Panc1 (cell line): Measurements from ENCODE around the gene COL4A2. TPM values are rescaled to one million over a fixed set of nuclear protein-coding genes. Genes with fewer than 3 reads are reported as not detected.

Experiments
- ATAC-seq: fragments of 200-7000 bp; cut with Tn5 transposase; 2 replicates; pipeline ENCODE4 v1.9.1; 2020; ENCODE audit warnings: mild to moderate bottlenecking, moderate library complexity
- BruUV-seq: library from RNA; stranded (reverse); fragments of 400-500 nt; replicated peaks from 2 replicates; lab custom pipeline; 2021; lab: Mats Ljungman, UMichigan
- CTCF ChIA-PET: fragments of 300-600 bp; sonication (Branson Sonifier 250); formaldehyde crosslinking; loops from one replicate; lab custom pipeline; 2022; ENCODE audit warnings: antibody characterized with exemption; lab: Charles Lee
- POLR2A ChIA-PET: fragments of 300-600 bp; sonication (Branson Sonifier 250); formaldehyde crosslinking; loops from one replicate; lab custom pipeline; 2022; ENCODE audit warnings: antibody characterized with exemption; lab: Charles Lee
- DNase-seq: peaks from one replicate; pipeline ENCODE4 v3.0.0-alpha.2; 2010; ENCODE audit warnings: low read depth, low spot score
- H3K27ac ChIP-seq: 2 replicates; pipeline ENCODE4 v1.5.1; 2011; ENCODE audit warnings: mild to moderate bottlenecking, low read length, inconsistent platforms
- H3K27me3 ChIP-seq: fragments of 200-500 bp; sonication (Bioruptor generic); 2 replicates; pipeline ENCODE4 v1.6.0; 2014; ENCODE audit warnings: low read length, inconsistent platforms; ENCODE audit not compliant: control insufficient read depth, insufficient read depth
- H3K36me3 ChIP-seq: fragments of 200-500 bp; sonication (Bioruptor generic); 2 replicates; pipeline ENCODE4 v1.5.1; 2014; ENCODE audit warnings: inconsistent platforms, mild to moderate bottlenecking, low read length, moderate library complexity; ENCODE audit not compliant: control insufficient read depth, insufficient read depth
- H3K4me1 ChIP-seq: 2 replicates; pipeline ENCODE4 v1.5.1; 2011; ENCODE audit warnings: inconsistent platforms, mild to moderate bottlenecking, low read length, moderate library complexity; ENCODE audit not compliant: control insufficient read depth, insufficient read depth
- H3K4me3 ChIP-seq, 2 experiments: 2 replicates each; pipeline ENCODE4 v1.5.1; 2011 to 2012; ENCODE audit warnings: low read depth in 2 of 2, low read length in 2 of 2, mild to moderate bottlenecking in 2 of 2, inconsistent platforms in 1 of 2, moderate library complexity in 1 of 2
- H3K9me3 ChIP-seq: fragments of 200-500 bp; sonication (Bioruptor generic); 2 replicates; pipeline ENCODE4 v1.5.1; 2014; ENCODE audit warnings: low read depth, mild to moderate bottlenecking, inconsistent platforms, low read length, moderate library complexity; ENCODE audit not compliant: control insufficient read depth, insufficient read depth
- POLR2AphosphoS5 ChIP-seq: IDR thresholded peaks from 2 replicates; pipeline ENCODE4 v1.6.1; 2012; ENCODE audit warnings: mild to moderate bottlenecking, low read depth, low read length, moderate library complexity
- SIN3A ChIP-seq: IDR thresholded peaks from 2 replicates; pipeline ENCODE4 v1.6.1; 2012; ENCODE audit warnings: low read depth, mild to moderate bottlenecking, low read length, moderate library complexity, borderline replicate concordance; ENCODE audit not compliant: insufficient read depth
- TCF7L2 ChIP-seq: IDR thresholded peaks from 2 replicates; pipeline ENCODE4 v1.6.1; 2011; ENCODE audit warnings: mild to moderate bottlenecking, low read depth, low read length, inconsistent platforms
- in situ Hi-C: cut with HindIII; loops from 2 replicates; pipeline ENCODE4 v1.10.0; 2016; ENCODE audit warnings: low sequenced_read_pairs, low pct_unique_long_range_greater_than_20kb
- intact Hi-C: fragments of 100-400 bp; cut with micrococcal nuclease; formaldehyde crosslinking; loops from one replicate; pipeline ENCODE4 v1.10.0; 2022; ENCODE audit not compliant: unreplicated experiment
- total RNA-seq: library from RNA; stranded (reverse); gene quantifications from one replicate; pipeline ENCODE4 v1.2.1, GENCODE V29; 2021; ENCODE audit not compliant: unreplicated experiment
- TF ChIP-seq, protein P1 (sequence below), 2 experiments: IDR thresholded peaks; 2 replicates each; pipeline ENCODE4 v1.6.1; 2011 to 2012; ENCODE audit warnings: low read depth in 2 of 2, control low read depth in 1 of 2, low read length in 1 of 2, mild to moderate bottlenecking in 1 of 2, moderate library complexity in 1 of 2; ENCODE audit not compliant: insufficient read depth in 1 of 2
- TF ChIP-seq, protein P2 (sequence below): fragments of 450-650 bp; IDR thresholded peaks from 2 replicates; pipeline ENCODE4 v1.5.1; 2017; ENCODE audit warnings: mild to moderate bottlenecking

Gene COL4A2
- total RNA-seq, 1 experiment from 2014 or later = 3.0 TPM

DNA sequence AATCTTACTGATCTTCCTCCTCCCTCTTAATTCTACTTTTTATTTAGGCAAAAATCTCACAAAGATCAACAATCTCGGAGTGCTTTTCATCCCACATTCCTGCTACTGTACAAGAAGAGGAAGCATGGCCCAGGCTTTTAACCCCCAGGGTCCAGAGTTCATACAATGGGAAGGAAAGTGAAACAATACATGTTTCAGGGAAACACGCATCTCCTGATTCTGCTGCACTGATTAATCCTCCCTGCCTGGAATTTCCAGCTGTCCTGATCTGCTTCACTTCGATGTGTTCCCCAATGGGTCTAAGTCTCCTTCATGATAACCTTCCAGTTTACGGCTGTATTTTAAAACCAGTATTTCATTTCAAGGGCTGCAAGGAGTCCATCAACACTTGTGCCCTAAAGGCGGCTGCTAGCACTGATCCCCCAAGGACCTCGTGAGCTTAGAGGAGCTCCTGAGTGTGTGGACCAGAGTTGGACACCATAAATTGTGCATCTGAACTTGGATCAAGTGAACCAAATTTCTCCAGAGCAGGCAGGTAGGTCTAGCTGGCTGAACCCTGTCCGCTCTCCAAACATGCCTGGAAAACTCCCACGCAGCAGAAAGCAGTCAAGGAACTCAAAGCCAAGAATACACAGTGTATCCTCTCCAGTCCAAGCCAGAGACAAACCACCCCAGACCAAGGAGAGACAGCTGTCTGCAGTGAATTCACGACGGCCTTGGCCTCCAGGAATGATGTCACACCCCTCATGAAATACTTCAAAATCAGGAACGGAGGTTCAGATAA, 44.4 kb upstream of the COL4A2 start:
- Histone ChIP-seq H3K36me3 (no peaks in the 10 kb centered on the region), H3K27ac (no peak overlapping the region), H3K4me3 (no peak overlapping the region), H3K27me3 (no peaks in the 10 kb centered on the region; the same call in 1 of the 2 replicates), H3K4me1 (no peaks in the 10 kb centered on the region), H3K9me3 (no peaks in the 10 kb centered on the region)
- intact Hi-C loops (no loop called here), in situ Hi-C loops (no loop called here)
- ChIA-PET CTCF (no interaction called here), POLR2A (no interaction called here)
- DNase-seq (no peak), ATAC-seq (no peak)
- no peak for TF ChIP-seq TCF7L2
- BruUV-seq = no TSS peak

DNA sequence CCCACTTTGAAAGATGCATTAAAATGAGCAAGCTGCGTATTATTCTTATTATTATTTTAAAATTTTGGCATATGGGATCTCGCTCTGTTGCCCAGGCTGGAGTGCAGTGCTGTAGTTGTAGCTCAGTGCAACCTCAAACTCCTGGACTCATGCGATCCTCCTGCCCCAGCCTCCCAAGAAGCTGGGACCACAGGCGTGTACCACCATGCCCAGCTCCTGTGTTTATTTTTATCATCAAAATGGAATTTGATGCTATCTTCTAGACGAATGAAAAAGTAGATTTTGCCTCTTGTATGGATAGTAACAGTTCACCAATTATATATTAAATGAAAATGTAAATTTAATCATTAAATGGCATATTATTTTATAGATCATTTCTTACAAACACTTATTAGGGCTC, 43.7 kb upstream of the COL4A2 start:
- Histone ChIP-seq H3K27ac (no peak overlapping the region), H3K4me1 (no peaks in the 10 kb centered on the region), H3K27me3 (no peaks in the 10 kb centered on the region; the same call in 1 of the 2 replicates), H3K36me3 (no peaks in the 10 kb centered on the region), H3K4me3 (no peak overlapping the region), H3K9me3 (no peaks in the 10 kb centered on the region)
- BruUV-seq = no TSS peak
- ATAC-seq = no peak
- no peak for DNase-seq
- intact Hi-C loops = no loop called here
- in situ Hi-C loops = no loop called here
- ChIA-PET POLR2A (no interaction called here), CTCF (no interaction called here)
- TF ChIP-seq POLR2AphosphoS5 = no peak
- TF ChIP-seq SIN3A = no peak
- TF ChIP-seq, protein P1, sequence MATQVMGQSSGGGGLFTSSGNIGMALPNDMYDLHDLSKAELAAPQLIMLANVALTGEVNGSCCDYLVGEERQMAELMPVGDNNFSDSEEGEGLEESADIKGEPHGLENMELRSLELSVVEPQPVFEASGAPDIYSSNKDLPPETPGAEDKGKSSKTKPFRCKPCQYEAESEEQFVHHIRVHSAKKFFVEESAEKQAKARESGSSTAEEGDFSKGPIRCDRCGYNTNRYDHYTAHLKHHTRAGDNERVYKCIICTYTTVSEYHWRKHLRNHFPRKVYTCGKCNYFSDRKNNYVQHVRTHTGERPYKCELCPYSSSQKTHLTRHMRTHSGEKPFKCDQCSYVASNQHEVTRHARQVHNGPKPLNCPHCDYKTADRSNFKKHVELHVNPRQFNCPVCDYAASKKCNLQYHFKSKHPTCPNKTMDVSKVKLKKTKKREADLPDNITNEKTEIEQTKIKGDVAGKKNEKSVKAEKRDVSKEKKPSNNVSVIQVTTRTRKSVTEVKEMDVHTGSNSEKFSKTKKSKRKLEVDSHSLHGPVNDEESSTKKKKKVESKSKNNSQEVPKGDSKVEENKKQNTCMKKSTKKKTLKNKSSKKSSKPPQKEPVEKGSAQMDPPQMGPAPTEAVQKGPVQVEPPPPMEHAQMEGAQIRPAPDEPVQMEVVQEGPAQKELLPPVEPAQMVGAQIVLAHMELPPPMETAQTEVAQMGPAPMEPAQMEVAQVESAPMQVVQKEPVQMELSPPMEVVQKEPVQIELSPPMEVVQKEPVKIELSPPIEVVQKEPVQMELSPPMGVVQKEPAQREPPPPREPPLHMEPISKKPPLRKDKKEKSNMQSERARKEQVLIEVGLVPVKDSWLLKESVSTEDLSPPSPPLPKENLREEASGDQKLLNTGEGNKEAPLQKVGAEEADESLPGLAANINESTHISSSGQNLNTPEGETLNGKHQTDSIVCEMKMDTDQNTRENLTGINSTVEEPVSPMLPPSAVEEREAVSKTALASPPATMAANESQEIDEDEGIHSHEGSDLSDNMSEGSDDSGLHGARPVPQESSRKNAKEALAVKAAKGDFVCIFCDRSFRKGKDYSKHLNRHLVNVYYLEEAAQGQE (IDR thresholded peaks at IDR 0.05; ENCODE audit: insufficient read depth in 1 of 2, low read depth in 2 of 2, low read length in 1 of 2) = no peak
- no peak for TF ChIP-seq TCF7L2
- TF ChIP-seq, protein P2, sequence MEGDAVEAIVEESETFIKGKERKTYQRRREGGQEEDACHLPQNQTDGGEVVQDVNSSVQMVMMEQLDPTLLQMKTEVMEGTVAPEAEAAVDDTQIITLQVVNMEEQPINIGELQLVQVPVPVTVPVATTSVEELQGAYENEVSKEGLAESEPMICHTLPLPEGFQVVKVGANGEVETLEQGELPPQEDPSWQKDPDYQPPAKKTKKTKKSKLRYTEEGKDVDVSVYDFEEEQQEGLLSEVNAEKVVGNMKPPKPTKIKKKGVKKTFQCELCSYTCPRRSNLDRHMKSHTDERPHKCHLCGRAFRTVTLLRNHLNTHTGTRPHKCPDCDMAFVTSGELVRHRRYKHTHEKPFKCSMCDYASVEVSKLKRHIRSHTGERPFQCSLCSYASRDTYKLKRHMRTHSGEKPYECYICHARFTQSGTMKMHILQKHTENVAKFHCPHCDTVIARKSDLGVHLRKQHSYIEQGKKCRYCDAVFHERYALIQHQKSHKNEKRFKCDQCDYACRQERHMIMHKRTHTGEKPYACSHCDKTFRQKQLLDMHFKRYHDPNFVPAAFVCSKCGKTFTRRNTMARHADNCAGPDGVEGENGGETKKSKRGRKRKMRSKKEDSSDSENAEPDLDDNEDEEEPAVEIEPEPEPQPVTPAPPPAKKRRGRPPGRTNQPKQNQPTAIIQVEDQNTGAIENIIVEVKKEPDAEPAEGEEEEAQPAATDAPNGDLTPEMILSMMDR = no peak

DNA sequence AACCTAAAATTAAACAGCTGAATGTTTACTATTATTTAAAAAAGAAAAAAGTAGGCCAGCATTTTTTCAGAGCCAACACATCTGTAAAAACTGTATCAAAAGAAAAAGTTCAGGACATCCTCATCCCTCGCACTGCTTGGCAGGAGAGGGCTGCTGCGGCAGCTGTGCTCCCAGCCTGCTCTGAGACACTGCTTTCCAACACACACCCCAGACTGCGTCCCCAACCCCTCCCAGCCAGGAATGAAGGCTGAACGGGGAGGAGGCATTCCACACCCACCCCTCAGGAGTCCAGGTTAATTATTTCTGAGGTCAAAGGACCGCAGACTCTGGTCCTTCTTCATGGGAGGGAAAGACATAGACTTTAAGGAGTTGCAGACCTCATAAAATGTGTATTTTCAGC, 43.2 kb upstream of the COL4A2 start:
- CTCF ChIA-PET = no interaction called here
- ATAC-seq = no peak

More for the DNA sequence above, 43.2 kb upstream of the COL4A2 start:
- H3K27ac ChIP-seq = no peak overlapping the region
- POLR2A ChIA-PET = no interaction called here
- TF ChIP-seq SIN3A (no peak), TCF7L2 (no peak), POLR2AphosphoS5 (no peak)
- TF ChIP-seq, protein P1 (IDR thresholded peaks at IDR 0.05; ENCODE audit: insufficient read depth in 1 of 2, low read depth in 2 of 2, low read length in 1 of 2) = no peak
- TF ChIP-seq, protein P2 = no peak
- intact Hi-C loops = no loop called here
- no peaks in the 10 kb centered on the region for H3K9me3 ChIP-seq
- no TSS peak for BruUV-seq
- H3K27me3 ChIP-seq = no peaks in the 10 kb centered on the region; the same call in 1 of the 2 replicates
- in situ Hi-C loops = no loop called here
- no peak for DNase-seq
- H3K4me1 ChIP-seq = no peaks in the 10 kb centered on the region
- H3K36me3 ChIP-seq = no peaks in the 10 kb centered on the region
- H3K4me3 ChIP-seq = no peak overlapping the region
